Subcutaneous abdominal adipose tissue (tissue), 5 donors: Measurements from ENCODE around the gene BAX.

Experiments
- H3K27ac ChIP-seq: one replicate; pipeline ENCODE4 v1.7.0; 2013; ENCODE audit warnings: low read depth, mild to moderate bottlenecking, inconsistent platforms, low read length, moderate library complexity
- H3K27me3 ChIP-seq, 5 donors: one replicate each; pipeline ENCODE4 v1.7.0; 2013; ENCODE audit warnings: low read length in 5 of 5, inconsistent platforms in 1 of 5; ENCODE audit not compliant: control insufficient read depth in 5 of 5, insufficient read depth in 4 of 5
- H3K36me3 ChIP-seq, 5 donors: one replicate each; pipeline ENCODE4 v1.7.0; 2013; ENCODE audit warnings: low read length in 5 of 5; ENCODE audit not compliant: control insufficient read depth in 5 of 5, insufficient read depth in 5 of 5
- H3K4me1 ChIP-seq, 5 donors: one replicate each; pipeline ENCODE4 v1.7.0; 2013; ENCODE audit warnings: low read length in 5 of 5, mild to moderate bottlenecking in 3 of 5, moderate library complexity in 1 of 5; ENCODE audit not compliant: control insufficient read depth in 5 of 5, insufficient read depth in 5 of 5
- H3K4me3 ChIP-seq, 5 donors: one replicate each; pipeline ENCODE4 v1.7.0; 2013; ENCODE audit warnings: low read length in 5 of 5, low read depth in 1 of 5
- H3K9ac ChIP-seq, 5 donors: one replicate each; pipeline ENCODE4 v1.7.0; 2013; ENCODE audit warnings: low read length in 5 of 5, mild to moderate bottlenecking in 4 of 5, moderate library complexity in 3 of 5
- H3K9me3 ChIP-seq, 5 donors: one replicate each; pipeline ENCODE4 v1.7.0; 2013; ENCODE audit warnings: low read length in 5 of 5; ENCODE audit not compliant: control insufficient read depth in 5 of 5
- donor health status: healthy.
- donor health status: healthy.
- donor health status: healthy.
- donor health status: healthy.
- donor health status: healthy.

The BAX gene

GRCh38 chr19:48946463-48947257 is 8.0 kb upstream of the BAX start:
- no peak overlapping the region for H3K4me3 ChIP-seq
- no peaks in the 10 kb centered on the region for H3K36me3 ChIP-seq
- no peak overlapping the region for H3K27ac ChIP-seq
- peaks cover 0 to 7% (median 3%) of the 10 kb centered on the region in 5 donors for H3K9me3 ChIP-seq
- no peak overlapping the region for H3K9ac ChIP-seq
- no peaks in the 10 kb centered on the region for H3K27me3 ChIP-seq
- H3K4me1 ChIP-seq: no peaks in the 10 kb centered on the region

- H3K27ac ChIP-seq: no peak overlapping the region
- H3K4me1 ChIP-seq: no peaks in the 10 kb centered on the region
- H3K9ac ChIP-seq: no peak overlapping the region
- no peaks in the 10 kb centered on the region for H3K27me3 ChIP-seq
- H3K36me3 ChIP-seq: no peaks in the 10 kb centered on the region
- no peak overlapping the region for H3K4me3 ChIP-seq
- peaks cover 0 to 7% (median 3%) of the 10 kb centered on the region in 5 donors for H3K9me3 ChIP-seq
Measured at GRCh38 chr19:48947258-48947542, 7.5 kb upstream of the BAX start.

GRCh38 chr19:48950159-48950558 is 4.5 kb upstream of the BAX start:
- H3K27me3 ChIP-seq: no peaks in the 10 kb centered on the region
- peaks cover 0 to 7% (median 3%) of the 10 kb centered on the region in 5 donors for H3K9me3 ChIP-seq
- no peak overlapping the region for H3K27ac ChIP-seq
- no peak overlapping the region for H3K4me3 ChIP-seq
- no peaks in the 10 kb centered on the region for H3K36me3 ChIP-seq
- no peak overlapping the region for H3K9ac ChIP-seq
- H3K4me1 ChIP-seq: peaks cover 0 to 10% (median 7%) of the 10 kb centered on the region in 5 donors

DNA sequence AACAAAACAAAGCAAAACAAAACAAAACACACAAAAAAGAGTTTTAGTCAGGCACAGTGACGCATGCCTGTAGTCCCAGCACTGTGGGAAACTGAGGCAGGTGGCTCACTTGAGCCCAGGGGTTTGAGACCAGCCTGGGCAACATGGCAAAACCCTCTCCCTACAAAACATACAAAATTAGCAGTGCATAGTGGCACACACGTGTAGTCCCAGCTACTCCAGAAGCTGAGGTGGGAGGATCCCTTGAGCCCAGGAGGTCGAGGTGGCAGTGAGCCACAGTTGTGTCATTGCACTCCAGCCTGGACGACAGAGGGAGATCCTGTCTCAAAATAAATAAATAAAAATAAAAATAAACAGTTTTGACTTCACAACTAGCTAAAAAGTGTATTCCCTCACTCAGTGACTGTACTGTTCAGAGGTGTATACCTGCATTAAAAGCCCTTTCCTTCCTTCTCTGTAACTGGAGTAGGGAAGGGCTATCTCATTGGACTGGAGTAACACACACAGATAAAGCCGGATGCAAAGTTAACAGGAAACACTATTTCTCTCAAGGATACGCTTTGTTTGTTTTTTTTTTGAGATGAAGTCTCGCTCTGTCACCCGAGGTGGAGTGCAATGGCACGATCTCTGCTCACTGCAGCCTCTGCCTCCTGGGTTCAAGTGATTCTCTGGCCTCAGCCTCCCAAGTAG is 3.7 kb upstream of the BAX start:
- Histone ChIP-seq H3K36me3 (no peaks in the 10 kb centered on the region), H3K4me1 (peaks cover 3 to 18% (median 16%) of the 10 kb centered on the region in 5 donors), H3K27ac (no peak overlapping the region), H3K4me3 (no peak overlapping the region), H3K27me3 (no peaks in the 10 kb centered on the region), H3K9me3 (peaks cover 0 to 7% (median 3%) of the 10 kb centered on the region in 5 donors), H3K9ac (no peak overlapping the region)

DNA sequence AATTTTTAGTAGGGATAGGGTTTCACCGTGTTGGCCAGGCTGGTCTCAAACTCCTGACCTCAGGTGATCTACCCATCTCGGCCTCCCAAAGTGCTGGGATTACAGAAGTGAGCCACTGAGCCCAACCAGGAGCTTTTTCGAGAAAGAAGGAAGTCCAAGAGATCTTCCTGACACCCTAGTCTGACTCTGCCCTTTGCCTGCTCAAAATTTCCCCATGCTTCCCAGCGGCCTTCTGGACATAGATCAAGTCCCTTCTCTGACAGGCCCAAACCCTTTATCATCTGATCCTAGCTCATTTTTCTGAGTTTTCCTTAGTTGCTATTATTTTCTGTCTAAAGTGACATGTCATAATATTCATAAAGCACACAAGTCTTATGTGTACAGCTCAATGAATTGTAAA is 1.5 kb upstream of the BAX start:
- Histone ChIP-seq H3K9ac (no peak overlapping the region), H3K4me3 (no peak overlapping the region)

GRCh38 chr19:48953990-48954594 is 583 bp upstream of the BAX start:
- no peak overlapping the region for H3K27ac ChIP-seq

More for the DNA sequence above, 1.5 kb upstream of the BAX start:
- peaks cover 0 to 3% (median 2%) of the 10 kb centered on the region in 5 donors for H3K36me3 ChIP-seq
- peaks cover 3 to 21% (median 19%) of the 10 kb centered on the region in 5 donors for H3K4me1 ChIP-seq
- no peaks in the 10 kb centered on the region for H3K27me3 ChIP-seq
- H3K9me3 ChIP-seq: no peaks in the 10 kb centered on the region
- H3K27ac ChIP-seq: no peak overlapping the region

GRCh38 chr19:48955308-48955958 is 758 bp downstream of the BAX start:
- Histone ChIP-seq H3K4me1 (peaks cover 3 to 22% (median 19%) of the 10 kb centered on the region in 5 donors), H3K27me3 (no peaks in the 10 kb centered on the region), H3K9ac (peak overlapping the region; percentile 81 to 95 (median 90)), H3K4me3 (peak overlapping the region; percentile 74 to 95 (median 86)), H3K9me3 (no peaks in the 10 kb centered on the region), H3K27ac (peak overlapping the region; percentile 76), H3K36me3 (peaks cover 0 to 3% (median 2%) of the 10 kb centered on the region in 5 donors)

More at GRCh38 chr19:48953990-48954594, 583 bp upstream of the BAX start:
- Histone ChIP-seq H3K9me3 (no peaks in the 10 kb centered on the region), H3K9ac (peak overlapping the region in 2 of 5 donors; percentile 35 to 93), H3K4me3 (peak overlapping the region; percentile 80 to 95 (median 86)), H3K36me3 (peaks cover 0 to 3% (median 2%) of the 10 kb centered on the region in 5 donors), H3K4me1 (peaks cover 3 to 21% (median 19%) of the 10 kb centered on the region in 5 donors), H3K27me3 (no peaks in the 10 kb centered on the region)

DNA sequence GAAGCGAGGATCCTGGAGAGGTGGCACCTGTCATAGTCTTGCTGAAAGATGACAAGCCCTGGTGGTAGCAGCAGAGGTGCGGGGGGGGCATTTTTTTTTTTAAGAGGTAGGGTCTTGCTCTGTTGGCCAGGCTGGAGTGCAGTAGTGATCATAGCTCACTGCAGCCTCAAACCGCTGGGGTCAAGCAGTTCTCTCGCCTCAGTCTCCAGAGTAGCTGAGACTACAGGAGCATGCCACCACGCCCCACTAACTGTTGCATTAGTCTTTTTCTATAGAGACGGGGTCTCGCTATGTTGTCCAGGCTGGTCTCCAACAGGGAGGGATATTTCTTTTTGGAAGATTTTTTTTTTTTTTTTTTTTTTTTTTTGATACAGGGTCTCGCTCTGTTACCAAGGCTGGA is 3.3 kb downstream of the BAX start:
- Histone ChIP-seq H3K4me3 (no peak overlapping the region), H3K27me3 (no peaks in the 10 kb centered on the region), H3K36me3 (peaks cover 0 to 3% (median 2%) of the 10 kb centered on the region in 5 donors), H3K9me3 (no peaks in the 10 kb centered on the region), H3K4me1 (peaks cover 3 to 31% (median 30%) of the 10 kb centered on the region in 5 donors), H3K27ac (no peak overlapping the region), H3K9ac (no peak overlapping the region)

- Histone ChIP-seq H3K4me1 (peaks cover 4 to 42% (median 41%) of the 10 kb centered on the region in 5 donors), H3K27ac (no peak overlapping the region)
Measured at GRCh38 chr19:48959341-48960239, 4.9 kb downstream of the BAX start.

More at GRCh38 chr19:48959341-48960239, 4.9 kb downstream of the BAX start:
- H3K36me3 ChIP-seq: peaks cover 0 to 3% (median 2%) of the 10 kb centered on the region in 5 donors
- H3K9me3 ChIP-seq: no peaks in the 10 kb centered on the region
- no peak overlapping the region for H3K9ac ChIP-seq
- H3K4me3 ChIP-seq: no peak overlapping the region
- no peaks in the 10 kb centered on the region for H3K27me3 ChIP-seq
